Mammary epithelial cell (primary cell): ENCODE results near the gene MEIKIN.

Source experiments
- EZH2 ChIP-seq: IDR thresholded peaks from 2 replicates; pipeline ENCODE4 v1.6.1; 2012; ENCODE audit warnings: low read length, inconsistent platforms, borderline replicate concordance
- TF ChIP-seq, protein P1 (sequence below), 2 donors: IDR thresholded peaks in 1 of 2; conservative IDR thresholded peaks in 1 of 2; 2 replicates each; pipeline ENCODE4 v1.5.1; 2011 to 2012; ENCODE audit warnings: inconsistent platforms in 2 of 2, low read length in 2 of 2, mild to moderate bottlenecking in 2 of 2, control low read depth in 1 of 2, low read depth in 1 of 2; ENCODE audit not compliant: insufficient read depth in 1 of 2; ENCODE audit errors: extremely low read depth in 1 of 2

DNA sequence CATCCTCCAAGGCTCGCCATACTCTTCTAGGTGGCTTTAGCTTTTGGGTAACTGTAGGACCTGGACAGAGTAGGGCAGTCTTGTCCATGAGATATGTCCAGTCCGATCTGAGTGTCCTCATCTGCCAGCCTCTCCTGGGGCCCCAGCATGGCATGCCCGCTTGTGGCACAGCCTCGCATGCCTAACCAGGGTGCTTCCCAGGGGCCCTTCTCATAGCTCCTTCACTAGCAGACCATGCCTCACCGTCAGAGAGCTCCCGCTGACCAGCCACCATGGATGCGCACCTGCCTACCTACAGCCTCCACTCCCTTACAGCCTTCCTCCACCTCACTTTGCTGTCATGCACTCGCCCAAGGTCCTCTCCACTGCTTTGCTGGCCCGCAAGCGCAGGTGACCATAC, 88.1 kb downstream of the MEIKIN start:
- TF ChIP-seq, protein P1, sequence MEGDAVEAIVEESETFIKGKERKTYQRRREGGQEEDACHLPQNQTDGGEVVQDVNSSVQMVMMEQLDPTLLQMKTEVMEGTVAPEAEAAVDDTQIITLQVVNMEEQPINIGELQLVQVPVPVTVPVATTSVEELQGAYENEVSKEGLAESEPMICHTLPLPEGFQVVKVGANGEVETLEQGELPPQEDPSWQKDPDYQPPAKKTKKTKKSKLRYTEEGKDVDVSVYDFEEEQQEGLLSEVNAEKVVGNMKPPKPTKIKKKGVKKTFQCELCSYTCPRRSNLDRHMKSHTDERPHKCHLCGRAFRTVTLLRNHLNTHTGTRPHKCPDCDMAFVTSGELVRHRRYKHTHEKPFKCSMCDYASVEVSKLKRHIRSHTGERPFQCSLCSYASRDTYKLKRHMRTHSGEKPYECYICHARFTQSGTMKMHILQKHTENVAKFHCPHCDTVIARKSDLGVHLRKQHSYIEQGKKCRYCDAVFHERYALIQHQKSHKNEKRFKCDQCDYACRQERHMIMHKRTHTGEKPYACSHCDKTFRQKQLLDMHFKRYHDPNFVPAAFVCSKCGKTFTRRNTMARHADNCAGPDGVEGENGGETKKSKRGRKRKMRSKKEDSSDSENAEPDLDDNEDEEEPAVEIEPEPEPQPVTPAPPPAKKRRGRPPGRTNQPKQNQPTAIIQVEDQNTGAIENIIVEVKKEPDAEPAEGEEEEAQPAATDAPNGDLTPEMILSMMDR (conservative IDR thresholded peaks at IDR 0.05 in 1 of 2, IDR thresholded peaks at IDR 0.05 in 1 of 2; ENCODE audit: extremely low read depth in 1 of 2, insufficient read depth in 1 of 2, low read depth in 1 of 2, low read length in 2 of 2) = no peak
- TF ChIP-seq EZH2 = no peak
